ENCODE data around the gene CRISP3. TPM values are rescaled to one million over a fixed set of nuclear protein-coding genes. Genes with fewer than 3 reads are reported as not detected.

The CRISP3 gene
- total RNA-seq, 1 experiment from 2014 or later: not detected

DNA sequence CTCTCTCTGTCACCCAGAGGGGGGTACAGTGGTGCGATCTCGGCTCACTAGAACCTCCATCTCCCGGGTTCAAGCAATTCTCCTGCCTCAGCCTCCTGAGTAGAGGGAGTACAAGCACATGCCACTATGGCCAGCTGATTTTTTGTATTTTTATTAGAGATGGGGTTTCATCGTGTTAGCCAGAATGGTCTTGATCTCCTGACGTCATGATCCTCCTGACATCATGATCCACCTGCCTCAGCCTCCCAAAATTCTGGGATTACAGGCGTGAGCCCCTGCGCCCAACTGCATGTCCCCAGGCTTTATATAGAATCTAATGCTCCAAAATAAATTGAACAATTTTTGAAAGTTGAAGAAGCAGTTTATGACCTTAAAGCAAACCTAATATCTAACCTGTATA lies 23.8 kb downstream of the CRISP3 start:
- no peaks in the 10 kb centered on the region for H3K4me1 ChIP-seq (ENCODE audit: insufficient read depth, low read length, poor library complexity, severe bottlenecking)
- H3K36me3 ChIP-seq (ENCODE audit: insufficient read depth, low read length, poor library complexity, severe bottlenecking): no peaks in the 10 kb centered on the region
- intact Hi-C loops (cut with micrococcal nuclease; ENCODE audit: unreplicated experiment): no loop called here
- no peak overlapping the region for H3K4me3 ChIP-seq (ENCODE audit: low read depth, low read length, poor library complexity, severe bottlenecking)
- BruUV-seq (replicated peaks): no TSS peak
- H3K27ac ChIP-seq (ENCODE audit: low read depth, low read length, poor library complexity, severe bottlenecking): no peak overlapping the region
- no peak for TF ChIP-seq EZH2 (IDR thresholded peaks at IDR 0.05; ENCODE audit: borderline replicate concordance, low read depth, low read length, poor library complexity, severe bottlenecking)
- TF ChIP-seq, protein P1, sequence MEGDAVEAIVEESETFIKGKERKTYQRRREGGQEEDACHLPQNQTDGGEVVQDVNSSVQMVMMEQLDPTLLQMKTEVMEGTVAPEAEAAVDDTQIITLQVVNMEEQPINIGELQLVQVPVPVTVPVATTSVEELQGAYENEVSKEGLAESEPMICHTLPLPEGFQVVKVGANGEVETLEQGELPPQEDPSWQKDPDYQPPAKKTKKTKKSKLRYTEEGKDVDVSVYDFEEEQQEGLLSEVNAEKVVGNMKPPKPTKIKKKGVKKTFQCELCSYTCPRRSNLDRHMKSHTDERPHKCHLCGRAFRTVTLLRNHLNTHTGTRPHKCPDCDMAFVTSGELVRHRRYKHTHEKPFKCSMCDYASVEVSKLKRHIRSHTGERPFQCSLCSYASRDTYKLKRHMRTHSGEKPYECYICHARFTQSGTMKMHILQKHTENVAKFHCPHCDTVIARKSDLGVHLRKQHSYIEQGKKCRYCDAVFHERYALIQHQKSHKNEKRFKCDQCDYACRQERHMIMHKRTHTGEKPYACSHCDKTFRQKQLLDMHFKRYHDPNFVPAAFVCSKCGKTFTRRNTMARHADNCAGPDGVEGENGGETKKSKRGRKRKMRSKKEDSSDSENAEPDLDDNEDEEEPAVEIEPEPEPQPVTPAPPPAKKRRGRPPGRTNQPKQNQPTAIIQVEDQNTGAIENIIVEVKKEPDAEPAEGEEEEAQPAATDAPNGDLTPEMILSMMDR (conservative IDR thresholded peaks at IDR 0.05; ENCODE audit: low read depth, low read length): no peak
- H3K9me3 ChIP-seq (ENCODE audit: low read depth, low read length, poor library complexity, severe bottlenecking): peaks cover 4% of the 10 kb centered on the region
- ChIA-PET CTCF (no interaction called here), POLR2A (ENCODE audit: low non-redundant PET) (no interaction called here)
- no peak for DNase-seq (ENCODE audit: low spot score)
- peaks cover 2% of the 10 kb centered on the region for H3K27me3 ChIP-seq (replicated peaks; ENCODE audit: insufficient read depth, low read depth, low read length, poor library complexity)

DNA sequence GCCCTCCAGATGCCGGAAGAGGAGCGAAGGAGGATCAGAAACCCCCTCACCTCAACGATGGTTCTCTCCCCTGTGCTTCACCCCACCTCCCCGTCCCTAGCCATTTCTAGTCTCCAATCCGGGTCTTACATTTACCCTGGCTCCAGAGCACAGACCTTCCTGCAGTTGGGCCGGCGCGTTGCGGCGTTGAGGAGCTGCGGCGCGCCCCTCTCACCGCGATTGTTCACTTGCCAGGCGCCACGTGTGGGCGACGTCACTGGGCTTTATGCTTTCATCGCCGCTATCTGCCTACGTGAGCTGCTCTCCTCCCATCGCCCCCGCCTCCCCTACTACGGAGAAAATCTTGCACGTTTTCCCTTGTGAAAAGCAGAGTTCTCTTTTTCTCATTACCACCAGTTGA lies 30.8 kb downstream of the CRISP3 start, which contains the start of gene CRISP2:
Gene CRISP2 (minus strand): TSS at position 198 of the 400 bp plus-strand sequence. CDS start 4,347 bp downstream, outside the sequence.
- POLR2A ChIA-PET (ENCODE audit: low non-redundant PET): no interaction called here
- no TSS peak for BruUV-seq (replicated peaks)
- TF ChIP-seq, protein P1 (conservative IDR thresholded peaks at IDR 0.05; ENCODE audit: low read depth, low read length): no peak
- no peak for TF ChIP-seq EZH2 (IDR thresholded peaks at IDR 0.05; ENCODE audit: borderline replicate concordance, low read depth, low read length, poor library complexity, severe bottlenecking)
- intact Hi-C loops (cut with micrococcal nuclease; ENCODE audit: unreplicated experiment): no loop called here
- CTCF ChIA-PET: no interaction called here
- Histone ChIP-seq H3K4me1 (ENCODE audit: insufficient read depth, low read length, poor library complexity, severe bottlenecking) (no peaks in the 10 kb centered on the region), H3K27me3 (replicated peaks; ENCODE audit: insufficient read depth, low read depth, low read length, poor library complexity) (peaks cover 42% of the 10 kb centered on the region), H3K36me3 (ENCODE audit: insufficient read depth, low read length, poor library complexity, severe bottlenecking) (no peaks in the 10 kb centered on the region), H3K4me3 (ENCODE audit: low read depth, low read length, poor library complexity, severe bottlenecking) (no peak within 1 kb of the TSS), H3K27ac (ENCODE audit: low read depth, low read length, poor library complexity, severe bottlenecking) (no peak within 1 kb of the TSS), H3K9me3 (ENCODE audit: low read depth, low read length, poor library complexity, severe bottlenecking) (no peaks in the 10 kb centered on the region)
- DNase-seq (ENCODE audit: low spot score): no peak

DNA sequence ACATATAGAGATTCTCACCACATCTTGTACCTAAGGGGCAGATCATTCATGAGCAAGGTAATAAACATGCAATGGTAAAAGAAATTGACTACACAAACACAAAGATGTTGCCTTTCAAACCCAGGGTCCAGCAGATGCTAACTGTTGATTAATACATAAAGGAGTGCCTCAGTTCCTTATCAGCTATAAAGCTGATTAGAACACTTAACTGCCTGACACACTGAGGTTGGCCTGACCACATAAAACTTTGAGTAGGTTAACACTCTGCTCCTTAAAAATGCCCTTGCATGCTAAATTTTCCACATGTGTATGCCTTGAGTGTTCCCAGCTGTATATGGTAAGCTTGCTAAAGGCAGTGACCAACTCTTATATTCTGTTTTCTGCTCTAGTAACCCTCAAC lies 45.7 kb downstream of the CRISP3 start:
- BruUV-seq (replicated peaks): no TSS peak
- Histone ChIP-seq H3K4me3 (ENCODE audit: low read depth, low read length, poor library complexity, severe bottlenecking) (no peak overlapping the region), H3K36me3 (ENCODE audit: insufficient read depth, low read length, poor library complexity, severe bottlenecking) (no peaks in the 10 kb centered on the region), H3K27ac (ENCODE audit: low read depth, low read length, poor library complexity, severe bottlenecking) (no peak overlapping the region), H3K9me3 (ENCODE audit: low read depth, low read length, poor library complexity, severe bottlenecking) (no peaks in the 10 kb centered on the region), H3K27me3 (replicated peaks; ENCODE audit: insufficient read depth, low read depth, low read length, poor library complexity) (peaks cover 4% of the 10 kb centered on the region), H3K4me1 (ENCODE audit: insufficient read depth, low read length, poor library complexity, severe bottlenecking) (no peaks in the 10 kb centered on the region)
- intact Hi-C loops (cut with micrococcal nuclease; ENCODE audit: unreplicated experiment): no loop called here
- TF ChIP-seq EZH2 (IDR thresholded peaks at IDR 0.05; ENCODE audit: borderline replicate concordance, low read depth, low read length, poor library complexity, severe bottlenecking): no peak
- TF ChIP-seq, protein P1 (conservative IDR thresholded peaks at IDR 0.05; ENCODE audit: low read depth, low read length): no peak
- CTCF ChIA-PET: no interaction called here
- POLR2A ChIA-PET (ENCODE audit: low non-redundant PET): no interaction called here
- no peak for DNase-seq (ENCODE audit: low spot score)

Data from A673 (cell line).